ENCODE measurements around the gene PDE4D. TPM values are rescaled to one million over a fixed set of nuclear protein-coding genes. Genes with fewer than 3 reads are reported as not detected.
"Not testable (repeated sequence)": the region's sequence is repeated elsewhere in the genome, so short reads cannot be mapped to it uniquely, and the experiment has no call there.

PDE4D gene
- total RNA-seq, 4 donors from 2014 or later: 14.7 to 36.3 (median 24.7) TPM

DNA sequence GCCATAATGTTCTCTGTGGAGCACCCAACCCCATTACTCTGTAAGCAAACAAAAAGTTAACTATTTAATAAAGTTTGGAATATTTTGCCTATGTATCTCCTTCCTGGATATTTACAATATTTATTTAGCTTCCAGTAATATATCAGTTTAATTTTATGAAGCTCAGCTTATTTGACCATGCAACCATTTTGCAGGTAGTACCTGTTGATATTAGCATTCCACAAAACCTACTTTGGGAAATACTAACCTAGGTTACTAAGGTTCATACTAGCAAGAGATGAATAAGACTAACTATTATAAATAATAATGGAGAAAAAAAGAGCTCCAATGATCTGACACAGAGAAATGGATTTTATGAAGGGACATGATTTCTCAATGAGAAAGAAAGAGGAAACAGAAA, 506.4 kb downstream of the PDE4D start:
- TF ChIP-seq, protein P1, sequence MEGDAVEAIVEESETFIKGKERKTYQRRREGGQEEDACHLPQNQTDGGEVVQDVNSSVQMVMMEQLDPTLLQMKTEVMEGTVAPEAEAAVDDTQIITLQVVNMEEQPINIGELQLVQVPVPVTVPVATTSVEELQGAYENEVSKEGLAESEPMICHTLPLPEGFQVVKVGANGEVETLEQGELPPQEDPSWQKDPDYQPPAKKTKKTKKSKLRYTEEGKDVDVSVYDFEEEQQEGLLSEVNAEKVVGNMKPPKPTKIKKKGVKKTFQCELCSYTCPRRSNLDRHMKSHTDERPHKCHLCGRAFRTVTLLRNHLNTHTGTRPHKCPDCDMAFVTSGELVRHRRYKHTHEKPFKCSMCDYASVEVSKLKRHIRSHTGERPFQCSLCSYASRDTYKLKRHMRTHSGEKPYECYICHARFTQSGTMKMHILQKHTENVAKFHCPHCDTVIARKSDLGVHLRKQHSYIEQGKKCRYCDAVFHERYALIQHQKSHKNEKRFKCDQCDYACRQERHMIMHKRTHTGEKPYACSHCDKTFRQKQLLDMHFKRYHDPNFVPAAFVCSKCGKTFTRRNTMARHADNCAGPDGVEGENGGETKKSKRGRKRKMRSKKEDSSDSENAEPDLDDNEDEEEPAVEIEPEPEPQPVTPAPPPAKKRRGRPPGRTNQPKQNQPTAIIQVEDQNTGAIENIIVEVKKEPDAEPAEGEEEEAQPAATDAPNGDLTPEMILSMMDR (IDR thresholded peaks at IDR 0.05): no peak
- no peak for TF ChIP-seq POLR2A (IDR thresholded peaks at IDR 0.05)
- intact Hi-C loops (cut with DNase I): loop anchor here (5.0 kb wide), 1 partner anchor 285 kb away; no protein-coding TSS in a partner anchor

GRCh38 chr5:59385700-59386099, 507.8 kb downstream of the PDE4D start:
- no peak for DNase-seq
- Histone ChIP-seq H3K27ac (no peak overlapping the region), H3K36me3 (no peaks in the 10 kb centered on the region), H3K27me3 (no peaks in the 10 kb centered on the region), H3K4me1 (no peaks in the 10 kb centered on the region), H3K4me3 (replicated peaks in 1 of 3) (no peak overlapping the region), H3K9me3 (no peaks in the 10 kb centered on the region)
- TF ChIP-seq, protein P1 (IDR thresholded peaks at IDR 0.05): no peak
- WGBS, 2 donors: 70 to 94% methylated on average over 2 of the region's 2 CpGs
- intact Hi-C loops (cut with DNase I): loop anchor here (5.0 kb wide), 1 partner anchor 287 kb away; no protein-coding TSS in a partner anchor

More for the DNA sequence above, 506.4 kb downstream of the PDE4D start:
- H3K27ac ChIP-seq: no peak overlapping the region
- no peaks in the 10 kb centered on the region for H3K9me3 ChIP-seq
- DNase-seq: no peak
- H3K4me1 ChIP-seq: no peaks in the 10 kb centered on the region
- H3K36me3 ChIP-seq: no peaks in the 10 kb centered on the region
- no peaks in the 10 kb centered on the region for H3K27me3 ChIP-seq
- H3K4me3 ChIP-seq (replicated peaks in 1 of 3): no peak overlapping the region

GRCh38 chr5:59380350-59380951, 513.1 kb downstream of the PDE4D start:
- no peak overlapping the region for H3K4me3 ChIP-seq (replicated peaks in 1 of 3)
- H3K9me3 ChIP-seq: no peaks in the 10 kb centered on the region
- H3K27ac ChIP-seq: no peak overlapping the region
- no peaks in the 10 kb centered on the region for H3K27me3 ChIP-seq
- DNase-seq: no peak
- intact Hi-C loops (cut with DNase I): no loop called here
- WGBS, 2 donors: 12 to 19% methylated on average over 1 of the region's 1 CpG
- no peaks in the 10 kb centered on the region for H3K36me3 ChIP-seq
- TF ChIP-seq POLR2A (IDR thresholded peaks at IDR 0.05): no peak
- TF ChIP-seq, protein P1 (IDR thresholded peaks at IDR 0.05): peak in 5 of 6 experiments; percentile 26 to 68 (median 55)
- no peaks in the 10 kb centered on the region for H3K4me1 ChIP-seq

DNA sequence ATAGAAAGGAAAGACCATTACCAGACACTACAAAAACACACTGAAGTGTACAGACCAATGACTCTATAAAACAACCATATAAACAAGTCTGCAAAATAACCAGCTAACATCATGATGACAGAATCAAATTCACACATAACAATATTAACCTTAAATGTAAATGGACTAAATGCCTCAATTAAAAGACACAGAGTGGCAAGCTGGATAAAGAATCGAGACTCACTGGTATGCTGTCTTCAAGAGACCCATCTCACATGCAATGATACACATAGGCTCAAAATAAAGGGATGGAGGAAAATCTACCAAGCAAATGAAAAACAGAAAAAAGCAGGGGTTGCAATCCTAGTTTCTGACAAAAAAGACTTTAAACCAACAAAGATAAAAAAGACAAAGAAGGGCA, 519.5 kb downstream of the PDE4D start:
- not testable (repeated sequence) for H3K9me3 ChIP-seq; H3K36me3 ChIP-seq; DNase-seq; H3K4me3 ChIP-seq (replicated peaks in 1 of 3); H3K4me1 ChIP-seq; H3K27me3 ChIP-seq; H3K27ac ChIP-seq
- WGBS, 2 donors: 88 to 93% methylated on average over 1 of the region's 1 CpG
- intact Hi-C loops (cut with DNase I): loop anchor here (5.0 to 10.0 kb wide), 2 partner anchors 187 to 489 kb away; no protein-coding TSS in a partner anchor

DNA sequence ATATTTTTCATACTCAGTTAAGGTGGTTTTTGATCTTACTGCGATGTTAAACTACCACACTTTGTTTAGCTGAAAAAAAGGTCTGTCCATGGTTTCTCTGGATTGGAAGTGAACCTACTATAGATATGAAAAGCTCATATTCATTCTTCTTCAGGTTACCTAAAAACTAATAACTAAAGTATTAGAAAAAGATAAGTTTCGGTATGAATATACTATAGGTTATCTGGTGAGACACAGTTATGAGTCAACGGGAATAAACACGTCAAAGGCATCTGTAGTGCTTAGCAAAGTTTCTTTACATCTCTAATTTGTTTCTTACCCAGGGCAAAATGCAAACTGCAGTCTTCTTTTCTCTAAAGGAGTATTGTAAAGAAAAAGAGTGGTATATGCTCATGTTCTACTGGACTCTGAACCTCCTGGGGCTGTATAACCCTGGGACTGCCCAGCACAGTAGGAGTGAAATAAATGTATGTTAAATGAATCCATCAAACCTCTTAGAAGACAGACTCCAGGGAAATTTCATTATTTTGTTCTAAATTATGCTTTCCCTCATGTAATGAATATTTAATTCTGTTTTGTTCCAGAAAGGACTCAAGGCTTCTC, 521.9 kb downstream of the PDE4D start:
- H3K27ac ChIP-seq: no peak overlapping the region
- no peak for DNase-seq
- H3K9me3 ChIP-seq: no peaks in the 10 kb centered on the region
- H3K36me3 ChIP-seq: no peaks in the 10 kb centered on the region
- H3K4me1 ChIP-seq: no peaks in the 10 kb centered on the region
- H3K27me3 ChIP-seq: no peaks in the 10 kb centered on the region
- TF ChIP-seq, protein P1 (IDR thresholded peaks at IDR 0.05): no peak
- no peak for TF ChIP-seq POLR2A (IDR thresholded peaks at IDR 0.05)
- no peak overlapping the region for H3K4me3 ChIP-seq (replicated peaks in 1 of 3)
- intact Hi-C loops (cut with DNase I): loop anchor here (5.0 to 10.0 kb wide), 2 partner anchors 184 to 487 kb away; no protein-coding TSS in a partner anchor
- 74 to 93% methylated on average over 4 of the region's 4 CpGs for WGBS, 2 donors
